ENCODE data around the gene ANKS6.

- no peak for TF ChIP-seq ELK1 (IDR thresholded peaks at IDR 0.05; ENCODE audit: borderline replicate concordance, low read depth, low read length)
- TF ChIP-seq POLR2A (IDR thresholded peaks at IDR 0.05; ENCODE audit: low read depth, low read length), result no peak
- no peak for TF ChIP-seq MAZ (IDR thresholded peaks at IDR 0.05; ENCODE audit: borderline replicate concordance, low read depth, low read length)
- no peak for TF ChIP-seq CTCF (conservative IDR thresholded peaks at IDR 0.05; ENCODE audit: low read depth, low read length)
- no peak for TF ChIP-seq BHLHE40 (IDR thresholded peaks at IDR 0.05; ENCODE audit: low read depth, low read length)
- no peak for TF ChIP-seq RFX5 (IDR thresholded peaks at IDR 0.05; ENCODE audit: low read depth, low read length)
- no peak for TF ChIP-seq NFE2L2 (IDR thresholded peaks at IDR 0.05; ENCODE audit: low read depth, low read length)
- no peak for TF ChIP-seq FOS (IDR thresholded peaks at IDR 0.05; ENCODE audit: low read depth, low read length)
- no peak for TF ChIP-seq RAD21 (IDR thresholded peaks at IDR 0.05; ENCODE audit: low read length)
- no peak for TF ChIP-seq MAFK (IDR thresholded peaks at IDR 0.05; ENCODE audit: low read depth, low read length)
- no peak for TF ChIP-seq RCOR1 (IDR thresholded peaks at IDR 0.05; ENCODE audit: insufficient replicate concordance, low read length)
- TF ChIP-seq USF2 (IDR thresholded peaks at IDR 0.05; ENCODE audit: low read depth, low read length), result no peak
- no peak for TF ChIP-seq CHD1 (IDR thresholded peaks at IDR 0.05; ENCODE audit: low read depth, low read length)
- TF ChIP-seq MXI1 (IDR thresholded peaks at IDR 0.05; ENCODE audit: borderline replicate concordance, low read depth, low read length), result no peak
Measured at GRCh38 chr9:98721643-98722042, 74.7 kb downstream of the ANKS6 start.

Measured in IMR-90 (cell line).